Superior temporal gyrus (tissue), 1 donor: Measurements from ENCODE around the gene IL1RAPL1.
A peak's percentile ranks its signal among the peaks of the same experiment; 100 is the strongest.
"Not testable (repeated sequence)": the region's sequence is repeated elsewhere in the genome, so short reads cannot be mapped to it uniquely, and the experiment has no call there.

Source experiments
- DNase-seq: peaks from one replicate; pipeline ENCODE4 v3.0.0-alpha.2; 2016; ENCODE audit errors: extremely low spot score

Gene IL1RAPL1

DNA sequence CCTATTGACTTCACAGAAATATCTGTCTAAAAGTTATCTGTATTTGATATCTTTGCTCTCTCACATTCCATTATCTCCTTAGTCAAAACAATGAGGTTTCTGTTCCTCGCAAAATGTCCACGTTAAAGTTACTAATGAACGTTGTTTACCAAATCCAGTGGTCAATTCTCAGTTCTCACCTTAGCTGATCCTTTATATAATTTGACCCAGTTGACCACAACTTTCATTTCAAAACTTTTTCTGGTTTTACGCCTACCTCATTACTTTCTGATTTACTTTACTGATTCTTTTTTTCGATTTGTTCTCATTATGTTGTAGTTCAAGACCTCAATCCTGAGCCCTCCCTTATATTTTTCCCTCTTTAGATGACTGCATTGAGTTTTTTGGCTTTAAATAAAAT is 186.6 kb downstream of the IL1RAPL1 start:
- DNase-seq: no peak

GRCh38 chrX:28787206-28787605 is 200.0 kb downstream of the IL1RAPL1 start:
- no peak for DNase-seq

DNA sequence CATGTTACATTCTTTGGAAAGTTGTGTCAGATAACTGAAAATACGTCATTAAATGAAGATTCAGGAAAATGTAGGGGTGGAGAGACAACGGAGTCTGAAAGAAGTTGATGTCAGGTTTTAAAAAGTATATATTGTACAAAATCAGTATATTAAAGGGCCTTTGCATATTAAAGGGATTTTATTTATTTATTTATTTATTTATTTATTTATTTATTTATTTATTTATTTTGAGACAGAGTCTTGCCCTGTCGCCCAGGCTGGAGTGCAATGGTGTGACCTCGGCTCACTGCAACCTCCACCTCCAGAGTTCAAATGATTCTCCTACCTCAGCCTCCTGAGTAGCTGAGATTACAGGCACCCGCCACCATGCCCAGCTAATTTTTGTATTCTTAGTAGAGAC is 213.4 kb downstream of the IL1RAPL1 start:
- DNase-seq: not testable (repeated sequence)

- peak; percentile 51 for DNase-seq
Measured at GRCh38 chrX:28802625-28803024, 215.4 kb downstream of the IL1RAPL1 start.

- no peak for DNase-seq
Measured at GRCh38 chrX:28835991-28836390, 248.7 kb downstream of the IL1RAPL1 start.

GRCh38 chrX:28843817-28844216 is 256.6 kb downstream of the IL1RAPL1 start:
- no peak for DNase-seq

DNA sequence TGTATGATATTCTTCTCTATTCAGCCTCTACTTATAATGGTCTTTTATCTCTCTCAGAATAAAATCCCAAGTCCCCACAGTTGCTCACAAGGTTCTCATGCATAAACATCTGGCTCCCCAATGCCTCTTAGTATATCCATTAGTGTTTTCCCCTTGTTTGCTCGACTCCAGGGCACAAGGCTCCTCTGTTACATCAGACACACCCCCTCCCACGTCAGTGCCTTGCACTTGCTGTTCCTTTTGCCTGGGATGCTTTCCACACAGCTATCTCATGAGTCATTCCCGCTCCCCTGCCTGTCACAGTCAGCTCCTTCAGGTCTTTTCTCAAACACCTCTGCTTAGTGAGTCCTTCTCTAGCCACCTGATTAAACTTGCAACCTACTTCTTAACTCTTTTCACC is 260.2 kb downstream of the IL1RAPL1 start:
- peak; percentile 86 for DNase-seq

DNA sequence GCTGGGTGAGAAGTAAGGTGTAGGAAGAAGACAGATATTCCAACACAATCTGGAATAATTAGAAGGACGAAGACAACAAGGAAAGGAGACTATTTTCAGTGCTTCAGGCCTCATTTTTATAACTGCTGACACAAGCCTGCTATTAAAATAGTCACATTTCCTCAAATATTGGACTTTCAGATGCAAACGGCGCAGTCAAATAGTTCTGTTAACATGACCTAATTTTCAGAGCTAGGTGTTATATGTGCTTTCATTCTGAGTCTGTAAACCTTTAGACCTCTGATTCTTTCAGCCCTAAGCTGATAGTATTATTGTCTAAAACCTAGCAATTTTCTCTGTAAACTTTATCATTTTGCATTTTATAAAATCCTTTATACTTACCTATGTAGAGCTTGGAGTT is 261.5 kb downstream of the IL1RAPL1 start:
- peak; percentile 38 for DNase-seq

GRCh38 chrX:28850955-28851354 is 263.7 kb downstream of the IL1RAPL1 start:
- DNase-seq: peak; percentile 66

DNA sequence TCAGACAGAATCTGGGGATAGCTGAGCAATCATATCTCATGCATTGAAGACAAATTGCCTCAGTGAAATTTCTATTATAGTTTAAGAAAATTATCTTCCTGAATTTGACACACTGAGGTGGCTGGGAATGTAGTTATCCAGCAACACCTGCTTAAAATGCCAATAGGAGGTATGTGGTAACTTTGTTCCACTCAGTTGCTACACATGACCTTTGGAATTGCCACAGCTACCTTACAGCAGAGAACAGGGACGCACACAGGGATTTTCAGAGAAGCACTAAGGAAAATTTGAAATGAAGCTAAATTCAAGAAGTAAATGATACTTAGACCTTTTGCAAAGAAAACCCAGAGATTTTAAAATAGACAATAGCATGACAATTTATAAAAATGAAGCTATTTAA is 264.6 kb downstream of the IL1RAPL1 start:
- no peak for DNase-seq

DNA sequence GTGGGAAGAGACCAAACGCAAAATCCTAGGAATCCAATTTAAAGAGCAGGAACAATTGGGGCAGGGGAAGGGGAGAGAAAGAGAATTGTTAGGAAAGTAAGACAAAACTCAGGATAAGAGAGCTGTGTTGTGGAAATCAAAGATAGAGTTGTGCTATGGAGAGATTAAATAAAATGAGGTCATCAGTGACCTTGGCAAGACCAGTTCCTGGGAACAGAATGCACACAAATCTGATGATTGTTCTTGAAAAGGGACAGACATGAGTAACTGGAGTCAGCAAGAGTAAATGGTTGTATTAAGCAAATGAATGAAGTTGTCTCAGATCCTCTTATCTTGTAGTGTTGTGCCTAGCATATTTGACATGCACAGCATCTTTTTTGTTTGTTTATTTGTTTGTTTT is 267.4 kb downstream of the IL1RAPL1 start:
- no peak for DNase-seq

GRCh38 chrX:28876408-28876807 is 289.2 kb downstream of the IL1RAPL1 start:
- no peak for DNase-seq

DNA sequence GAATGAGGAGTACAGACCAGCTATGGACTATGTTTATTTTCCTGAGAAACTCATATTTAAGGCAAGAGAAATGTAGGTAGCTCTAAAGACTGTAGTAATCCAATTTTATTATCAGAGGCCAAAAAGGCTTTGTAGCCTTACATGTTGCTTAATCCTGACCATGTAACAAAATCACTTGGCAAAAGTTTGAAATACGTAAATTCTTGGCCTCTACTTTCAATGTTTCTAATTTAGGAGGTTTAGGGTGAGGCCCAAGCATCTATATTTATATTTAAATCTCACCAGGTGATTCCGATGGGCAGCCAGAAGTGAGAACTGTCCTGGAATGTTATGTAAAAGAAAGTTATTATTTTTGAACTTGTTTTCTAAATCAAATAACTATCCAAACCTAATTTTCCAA is 289.7 kb downstream of the IL1RAPL1 start:
- no peak for DNase-seq

DNA sequence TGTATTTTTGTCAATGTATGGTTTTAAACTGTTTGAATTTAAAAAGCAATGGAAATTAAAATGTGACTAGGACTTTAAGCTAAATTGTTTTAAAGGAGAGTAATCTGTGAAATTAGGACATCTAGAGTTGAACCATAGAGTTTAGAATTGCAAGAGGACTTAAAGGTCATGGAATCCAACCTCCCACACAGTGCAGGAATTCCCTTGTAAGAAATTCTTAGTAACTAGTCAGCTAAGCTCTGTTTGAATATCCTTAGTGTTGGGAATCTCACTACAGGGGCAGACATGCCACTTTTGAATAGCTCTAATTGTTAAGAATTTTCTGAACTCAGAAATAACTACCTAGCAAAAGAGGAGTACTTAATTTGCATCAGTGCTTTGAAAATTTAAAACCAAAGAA is 292.9 kb downstream of the IL1RAPL1 start:
- no peak for DNase-seq

- no peak for DNase-seq
Measured at GRCh38 chrX:28884823-28885222, 297.6 kb downstream of the IL1RAPL1 start.

GRCh38 chrX:28888416-28888815 is 301.2 kb downstream of the IL1RAPL1 start:
- no peak for DNase-seq

GRCh38 chrX:28889591-28890090 is 302.4 kb downstream of the IL1RAPL1 start:
- no peak for DNase-seq

- no peak for DNase-seq
Measured at GRCh38 chrX:28901637-28902036, 314.4 kb downstream of the IL1RAPL1 start.

DNA sequence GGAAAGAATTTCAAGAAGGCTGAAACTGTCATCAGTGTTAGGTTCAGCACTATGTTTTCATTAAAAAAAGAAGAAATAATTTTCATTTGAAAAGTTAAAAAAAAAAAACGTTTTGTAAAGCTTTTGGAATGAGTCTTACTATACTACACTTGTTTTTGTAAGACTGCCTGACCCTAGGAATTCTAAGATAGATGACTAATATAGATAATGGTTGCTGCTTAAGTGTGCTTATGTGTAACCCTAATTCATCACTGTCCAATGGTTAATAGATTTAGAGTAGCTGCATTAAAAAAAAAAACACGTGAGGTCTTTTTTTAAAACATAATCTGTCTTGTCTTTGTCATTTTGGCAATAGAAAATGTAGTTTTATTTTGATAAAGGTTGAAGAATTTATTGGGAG is 323.2 kb downstream of the IL1RAPL1 start:
- no peak for DNase-seq

- peak; percentile 61 for DNase-seq
Measured at GRCh38 chrX:28920153-28920943, 333.1 kb downstream of the IL1RAPL1 start.

GRCh38 chrX:28922106-28922505 is 334.9 kb downstream of the IL1RAPL1 start:
- DNase-seq: no peak

DNA sequence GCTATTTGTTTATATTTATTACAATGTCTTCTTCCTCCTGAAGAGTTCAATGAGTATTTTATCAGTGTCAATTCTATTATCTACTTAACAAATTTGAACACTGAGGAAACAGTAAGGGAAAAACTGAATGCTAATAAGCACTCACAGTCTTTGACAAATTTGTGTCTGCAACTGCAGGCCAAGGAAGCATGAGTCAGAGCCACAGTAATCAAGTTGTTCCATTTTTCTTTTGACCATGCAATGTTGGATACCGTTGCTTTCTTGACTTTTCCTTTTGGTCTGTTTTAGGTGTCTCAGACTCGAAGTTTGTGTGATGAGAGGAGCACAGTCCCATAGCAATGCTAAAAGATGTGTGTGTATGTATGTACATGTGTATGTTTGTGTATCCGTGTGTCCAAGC is 359.6 kb downstream of the IL1RAPL1 start:
- DNase-seq: no peak

DNA sequence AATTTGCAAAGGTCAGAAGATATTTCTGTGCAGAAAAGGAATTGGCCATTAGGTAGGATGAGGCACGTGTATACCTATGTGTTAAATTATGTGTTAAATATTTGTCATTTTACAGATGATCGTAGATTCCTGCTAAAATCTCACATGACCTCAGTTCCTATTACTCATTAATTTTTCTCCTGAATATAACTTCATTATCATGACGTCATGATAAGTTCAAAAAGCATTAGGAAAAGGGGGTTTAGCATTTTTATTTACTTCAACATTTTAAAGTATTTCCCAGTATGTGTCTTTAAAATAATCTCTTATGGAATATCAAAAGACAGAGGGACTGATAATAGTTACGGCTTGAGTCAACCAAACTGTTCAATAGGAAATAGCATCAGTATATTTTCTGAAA is 372.8 kb downstream of the IL1RAPL1 start:
- no peak for DNase-seq

- peak; percentile 26 for DNase-seq
Measured at GRCh38 chrX:28966331-28966730, 379.1 kb downstream of the IL1RAPL1 start.
